NCI-H2107 treated with DMSO at 0.1 percent for 48 hours (cell line): ENCODE data around the gene TENT5C.

ENCODE experiments used
- DNase-seq: peaks from one replicate; lab custom pipeline; 2025; ENCODE audit not compliant: unreplicated experiment; lab: John Stamatoyannopoulos, UW

TENT5C gene

DNA sequence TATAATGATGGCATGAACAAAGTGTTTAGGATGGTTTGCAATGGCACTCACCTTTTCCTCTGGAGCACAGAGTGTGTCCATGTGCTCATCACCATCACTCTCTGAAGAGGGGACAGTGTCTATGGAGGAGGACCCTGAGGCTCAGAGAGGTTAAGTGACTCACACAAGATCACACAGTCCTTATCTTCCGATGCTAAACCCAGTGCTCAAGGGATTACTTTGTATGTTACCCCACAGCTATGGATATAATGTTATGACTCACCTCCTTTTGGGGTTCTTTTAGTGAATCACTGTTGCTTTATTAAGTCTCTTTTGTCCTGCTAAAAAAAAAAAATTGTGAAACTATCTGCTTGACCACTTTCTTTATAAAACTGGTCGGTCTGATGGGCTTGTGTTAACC, 67.6 kb downstream of the TENT5C start:
- no peak for DNase-seq

- DNase-seq = no peak
These were observed 68.9 kb downstream of the TENT5C start for GRCh38 chr1:117674521-117675400.

DNA sequence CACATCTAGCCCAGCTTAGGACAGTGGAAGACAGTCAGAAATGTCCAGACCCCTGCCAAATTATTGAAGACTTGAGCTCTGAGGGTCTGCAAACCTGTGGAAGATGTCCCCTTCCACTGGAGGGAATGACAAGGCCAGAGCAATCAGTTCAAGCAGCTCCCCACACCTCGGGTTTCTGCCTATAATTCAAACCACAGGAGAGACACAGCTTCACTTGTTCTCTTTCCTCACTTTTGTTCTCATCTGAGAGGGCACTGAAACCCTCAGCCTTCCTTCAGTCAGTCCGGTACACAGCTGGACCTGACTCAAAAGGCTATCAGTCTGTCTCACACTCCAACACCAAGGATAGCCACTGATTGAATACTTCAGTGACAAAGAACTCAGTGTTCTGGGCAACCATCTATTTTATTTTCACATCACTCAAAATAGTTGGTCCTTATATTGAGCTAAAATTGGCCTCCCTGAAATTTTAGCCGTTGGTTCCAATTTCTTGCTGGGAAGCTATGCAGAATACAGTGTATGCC, 70.1 kb downstream of the TENT5C start:
- no peak for DNase-seq

- DNase-seq = no peak
These were observed 70.8 kb downstream of the TENT5C start for GRCh38 chr1:117676615-117677130.
